ENCODE measurements around the gene TRPM1.

GRCh38 chr15:31039961-31040360 lies 61.6 kb downstream of the TRPM1 start:
- TF ChIP-seq CTCF (IDR thresholded peaks at IDR 0.05; ENCODE audit: insufficient read depth, low read depth, low read length) (no peak), EZH2 (IDR thresholded peaks at IDR 0.05; ENCODE audit: insufficient read depth, low read length) (no peak)

All from astrocyte (in vitro differentiated cells and primary cell).